Activated CD8-positive, alpha-beta memory T cell treated with anti-CD3 and anti-CD28 coated beads for 24 hours (primary cell): ENCODE measurements around the gene CYP27C1.
A peak's percentile ranks its signal among the peaks of the same experiment; 100 is the strongest.
"Not testable (repeated sequence)": the region's sequence is repeated elsewhere in the genome, so short reads cannot be mapped to it uniquely, and the experiment has no call there.

Experiments used
- DNase-seq: peaks from one replicate; pipeline ENCODE4 v3.0.0-alpha.2; 2020

Gene CYP27C1

GRCh38 chr2:127220102-127220767 lies at the start of gene CYP27C1:
Gene CYP27C1 (minus strand): TSS chr2:127220299. CDS start chr2:127220270, 29 bp downstream.
- DNase-seq: peak; percentile 64

- no peak for DNase-seq
Measured at GRCh38 chr2:127261804-127262406, 41.8 kb upstream of the CYP27C1 start.

- DNase-seq: no peak
Measured at GRCh38 chr2:127259355-127259754, 39.3 kb upstream of the CYP27C1 start.

- no peak for DNase-seq
Measured at GRCh38 chr2:127256866-127257265, 36.8 kb upstream of the CYP27C1 start.

GRCh38 chr2:127256381-127256780 lies 36.3 kb upstream of the CYP27C1 start:
- no peak for DNase-seq

- no peak for DNase-seq
Measured at GRCh38 chr2:127255721-127256120, 35.6 kb upstream of the CYP27C1 start.

GRCh38 chr2:127255146-127255545 lies 35.0 kb upstream of the CYP27C1 start:
- DNase-seq: no peak

- no peak for DNase-seq
Measured at GRCh38 chr2:127254386-127254981, 34.4 kb upstream of the CYP27C1 start.

GRCh38 chr2:127241184-127241583 lies 21.1 kb upstream of the CYP27C1 start:
- DNase-seq: not testable (repeated sequence)

- no peak for DNase-seq
Measured at GRCh38 chr2:127239395-127239794, 19.3 kb upstream of the CYP27C1 start.

GRCh38 chr2:127237768-127238167 lies 17.7 kb upstream of the CYP27C1 start:
- DNase-seq: not testable (repeated sequence)

GRCh38 chr2:127235082-127235702 lies 15.1 kb upstream of the CYP27C1 start:
- no peak for DNase-seq

GRCh38 chr2:127233710-127234109 lies 13.6 kb upstream of the CYP27C1 start:
- no peak for DNase-seq

- DNase-seq: no peak
Measured at GRCh38 chr2:127231130-127231865, 11.2 kb upstream of the CYP27C1 start.

GRCh38 chr2:127229555-127229954 lies 9.5 kb upstream of the CYP27C1 start:
- no peak for DNase-seq

- DNase-seq: no peak
Measured at GRCh38 chr2:127228102-127228501, 8.0 kb upstream of the CYP27C1 start.

GRCh38 chr2:127227264-127227660 lies 7.2 kb upstream of the CYP27C1 start:
- not testable (repeated sequence) for DNase-seq

GRCh38 chr2:127226520-127227263 lies 6.6 kb upstream of the CYP27C1 start:
- DNase-seq: no peak

GRCh38 chr2:127226132-127226519 lies 6.0 kb upstream of the CYP27C1 start:
- no peak for DNase-seq

GRCh38 chr2:127225186-127225960 lies 5.3 kb upstream of the CYP27C1 start:
- no peak for DNase-seq

GRCh38 chr2:127224135-127224534 lies 4.0 kb upstream of the CYP27C1 start:
- DNase-seq: not testable (repeated sequence)
